GM18526 (cell line): ENCODE measurements around the gene MAP3K3.

Source experiments
- POLR2A ChIP-seq: IDR thresholded peaks from 3 replicates; pipeline ENCODE4 v1.6.1; 2011; ENCODE audit not compliant: insufficient read length; ENCODE audit errors: extremely low read depth

Gene MAP3K3

DNA sequence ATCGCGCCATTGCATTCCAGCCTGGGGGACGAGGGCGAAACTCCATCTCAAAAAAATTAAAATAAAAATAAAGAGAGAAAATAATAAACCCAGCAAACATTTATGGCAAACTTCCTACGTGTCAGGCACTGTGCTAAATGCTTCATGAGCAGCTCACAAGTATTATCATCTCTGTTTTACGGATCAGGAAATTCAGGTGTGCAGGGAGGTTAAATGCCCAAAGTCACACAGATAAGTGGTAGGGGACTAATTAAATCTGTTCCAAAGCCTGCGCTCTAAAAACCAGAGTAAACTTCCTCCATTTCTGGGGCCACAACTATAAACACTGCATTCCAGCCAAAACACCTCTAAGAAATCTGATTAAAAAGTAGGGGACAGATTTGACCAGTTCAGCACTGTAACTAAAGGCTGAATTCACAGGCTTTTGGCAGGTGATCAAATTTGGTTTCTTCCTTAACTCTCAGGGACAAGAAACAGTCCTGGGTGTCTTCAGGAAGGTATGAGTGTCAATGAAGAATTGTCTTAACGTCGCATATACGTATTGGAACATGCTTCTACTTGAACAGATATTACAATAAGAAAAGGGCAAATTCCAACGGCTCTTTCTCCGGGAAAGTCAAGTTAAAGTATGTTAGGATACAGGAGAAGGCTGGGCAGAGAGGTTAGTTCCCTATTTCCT is 118.4 kb downstream of the MAP3K3 start:
- no peak for TF ChIP-seq POLR2A

DNA sequence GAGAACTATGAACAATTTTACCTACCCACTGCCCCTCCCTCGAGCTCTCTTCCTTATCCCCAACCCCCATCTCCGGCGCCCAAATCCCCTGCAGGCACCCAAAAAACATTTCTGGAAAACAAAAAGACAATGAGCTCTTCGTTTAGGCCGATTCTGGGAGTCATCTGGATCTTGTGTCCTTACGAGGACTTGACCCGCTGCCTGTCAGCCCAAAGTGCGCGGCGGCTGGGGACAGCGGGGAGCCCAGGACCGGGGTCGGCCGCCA is 118.9 kb downstream of the MAP3K3 start:
- TF ChIP-seq POLR2A: no peak

- peak; percentile 96 for TF ChIP-seq POLR2A
Observed at GRCh38 chr17:63741408-63742173, 119.4 kb downstream of the MAP3K3 start, which contains the start of gene STRADA. STRADA (minus strand) TSS chr17:63741799; CDS start chr17:63728369, 13,430 bp downstream.
